RWPE1 (cell line): ENCODE measurements around the gene PRSS38.

Experiments used
- CTCF ChIA-PET: fragments of 350-600 bp; sonication (Branson Sonifier 250); formaldehyde crosslinking; extraction: SDS; loops from one replicate; lab custom pipeline; 2021; lab: Yijun Ruan, JAX
- POLR2A ChIA-PET: fragments of 400-600 bp; formaldehyde crosslinking; extraction: SDS; loops from one replicate; lab custom pipeline; 2020; ENCODE audit warnings: antibody characterized with exemption; ENCODE audit not compliant: low non-redundant PET; lab: Yijun Ruan, JAX
- DNase-seq: peaks from one replicate; pipeline ENCODE4 v3.0.0; 2012; ENCODE audit warnings: low spot score
- H3K27ac ChIP-seq: fragments of 450-650 bp; 2 replicates; pipeline ENCODE4 v1.5.1; 2017
- CTCF ChIP-seq: fragments of 450-650 bp; conservative IDR thresholded peaks from 2 replicates; pipeline ENCODE4 v1.5.1; 2017; ENCODE audit warnings: low read depth, mild to moderate bottlenecking

PRSS38 gene

GRCh38 chr1:227792216-227793078 lies 23.0 kb upstream of the PRSS38 start:
- peak overlapping the region; percentile 83; the same call in 1 of the 2 replicates for H3K27ac ChIP-seq
- DNase-seq = no peak
- POLR2A ChIA-PET = no interaction called here

GRCh38 chr1:227793079-227793947 lies 22.2 kb upstream of the PRSS38 start:
- ChIA-PET POLR2A (no interaction called here), CTCF (interaction anchor here (0.6 to 4.4 kb wide), 5 partner anchors 9 to 155 kb away, joined by 3 to 21 read pairs (median 3); no protein-coding TSS in a partner anchor)
- peak overlapping the region; percentile 83 for H3K27ac ChIP-seq
- no peak for TF ChIP-seq CTCF
- DNase-seq = no peak

More at GRCh38 chr1:227792216-227793078, 23.0 kb upstream of the PRSS38 start:
- TF ChIP-seq CTCF = no peak
- CTCF ChIA-PET = interaction anchor here (0.7 to 1.2 kb wide), 2 partner anchors 14 to 156 kb away, joined by 3 to 5 read pairs; no protein-coding TSS in a partner anchor

GRCh38 chr1:227793948-227794816 lies 21.3 kb upstream of the PRSS38 start:
- no peak for TF ChIP-seq CTCF
- ChIA-PET CTCF (interaction anchor here (0.5 to 4.4 kb wide), 5 partner anchors 11 to 269 kb away, joined by 3 to 21 read pairs (median 3); no protein-coding TSS in a partner anchor), POLR2A (interaction anchor here (0.5 kb wide), 1 partner anchor 671 kb away, joined by 3 read pairs; no protein-coding TSS in a partner anchor)
- DNase-seq = peak; percentile 47
- peak overlapping the region; percentile 83 for H3K27ac ChIP-seq

GRCh38 chr1:227794817-227795192 lies 20.7 kb upstream of the PRSS38 start:
- H3K27ac ChIP-seq = peak overlapping the region; percentile 83
- ChIA-PET CTCF (interaction anchor here (0.7 to 4.4 kb wide), 2 partner anchors 32 to 220 kb away, joined by 4 to 21 read pairs; no protein-coding TSS in a partner anchor), POLR2A (interaction anchor here (0.6 kb wide), 1 partner anchor 63 kb away, joined by 4 read pairs; no protein-coding TSS in a partner anchor)
- no peak for DNase-seq
- no peak for TF ChIP-seq CTCF

- no peak for DNase-seq
- CTCF ChIA-PET = interaction anchor here (0.7 to 4.4 kb wide), 3 partner anchors 33 to 253 kb away, joined by 4 to 21 read pairs (median 4); no protein-coding TSS in a partner anchor
- no peak for TF ChIP-seq CTCF
- POLR2A ChIA-PET = no interaction called here
- no peak overlapping the region for H3K27ac ChIP-seq
Measured at GRCh38 chr1:227795732-227796131, 19.7 kb upstream of the PRSS38 start.
